Stimulated activated CD4-positive, alpha-beta T cell treated with anti-CD3 and anti-CD28 coated beads, Interleukin-2, amount 100 ng/mL, for 48 hours (primary cell): ENCODE results near the gene LRRC14B.
A peak's percentile ranks its signal among the peaks of the same experiment; 100 is the strongest.
"Not testable (repeated sequence)": the region's sequence is repeated elsewhere in the genome, so short reads cannot be mapped to it uniquely, and the experiment has no call there.

Source experiments
- DNase-seq, 2 donors: peaks; one replicate each; pipeline ENCODE4 v3.0.0-alpha.2; 2020

The LRRC14B gene

DNA sequence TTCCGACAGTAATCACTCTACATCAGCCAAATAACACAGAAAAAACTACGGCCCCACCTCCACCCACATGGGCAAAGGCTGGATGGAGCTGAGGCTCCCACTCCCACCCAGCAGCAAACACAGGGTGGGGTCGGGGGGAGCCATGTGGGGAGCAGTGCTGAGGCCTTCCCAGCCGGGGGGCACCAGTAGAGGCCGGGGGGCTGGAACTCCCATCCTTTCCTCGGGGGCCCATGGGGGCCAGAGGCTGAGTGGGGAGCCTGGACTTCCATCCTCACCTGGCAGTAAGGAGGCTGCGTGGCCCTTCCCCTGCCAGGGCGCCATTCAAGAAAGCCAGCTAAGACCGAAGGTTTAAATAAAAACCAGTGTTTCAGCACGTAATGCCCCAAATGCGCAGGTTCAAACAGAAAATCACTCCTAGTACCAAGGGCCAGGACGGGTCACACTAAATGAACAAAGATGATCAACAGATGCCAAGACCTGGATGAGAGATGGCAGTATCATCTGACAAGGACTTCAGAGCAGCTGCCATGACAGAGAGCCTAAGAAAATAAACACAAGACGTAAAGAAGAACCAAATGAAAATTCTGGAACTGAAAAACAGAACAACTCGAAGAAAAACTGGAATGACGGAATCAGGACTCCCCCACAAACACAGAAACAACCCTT lies 17.3 kb downstream of the LRRC14B start:
- no peak for DNase-seq

DNA sequence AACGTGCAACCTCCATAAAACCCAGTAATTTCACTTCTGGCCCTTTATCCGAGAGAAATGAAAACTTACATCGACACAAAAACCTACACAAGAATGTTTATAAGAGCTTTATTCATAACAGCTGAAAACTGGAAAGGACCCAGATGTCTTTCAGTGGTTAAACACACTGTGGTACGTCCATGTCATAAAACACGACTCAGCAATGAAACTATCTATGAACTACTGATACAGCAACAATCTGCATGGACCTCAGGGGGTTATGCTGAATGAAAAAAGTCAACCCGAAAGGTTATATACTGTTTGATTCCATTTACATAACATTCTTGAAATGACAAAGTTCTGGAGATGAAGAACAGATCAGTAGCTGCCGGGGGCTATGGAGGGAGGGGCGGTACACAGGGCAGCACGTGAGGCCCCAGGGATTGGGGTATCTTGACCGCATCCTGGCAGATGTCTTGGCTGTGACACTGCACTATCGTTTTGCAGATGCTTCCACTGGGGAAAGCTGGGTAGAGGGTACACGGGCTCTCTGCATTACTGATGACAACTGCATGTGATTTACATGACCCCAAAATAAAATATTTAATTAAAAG lies 22.6 kb downstream of the LRRC14B start:
- no peak for DNase-seq

DNA sequence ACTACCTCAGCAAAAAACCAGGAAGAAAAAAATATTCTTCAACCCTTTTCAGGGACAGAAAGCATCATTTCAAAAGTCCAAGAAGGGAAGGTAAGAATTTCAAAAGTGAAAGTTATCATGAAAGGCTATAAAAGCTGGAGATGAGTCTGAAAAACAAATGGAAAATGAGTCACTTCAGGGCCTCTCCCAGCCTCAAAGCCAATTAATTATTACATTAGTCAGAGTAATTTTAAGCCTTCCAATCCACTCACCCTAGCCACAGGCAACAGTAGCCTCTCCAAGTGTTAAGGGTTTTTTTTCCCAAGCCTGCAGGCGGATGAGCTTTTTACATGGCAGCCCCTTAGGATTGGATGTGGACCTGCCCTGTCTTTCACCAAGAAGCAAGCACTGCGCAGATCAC lies 24.0 kb downstream of the LRRC14B start:
- not testable (repeated sequence) for DNase-seq

DNA sequence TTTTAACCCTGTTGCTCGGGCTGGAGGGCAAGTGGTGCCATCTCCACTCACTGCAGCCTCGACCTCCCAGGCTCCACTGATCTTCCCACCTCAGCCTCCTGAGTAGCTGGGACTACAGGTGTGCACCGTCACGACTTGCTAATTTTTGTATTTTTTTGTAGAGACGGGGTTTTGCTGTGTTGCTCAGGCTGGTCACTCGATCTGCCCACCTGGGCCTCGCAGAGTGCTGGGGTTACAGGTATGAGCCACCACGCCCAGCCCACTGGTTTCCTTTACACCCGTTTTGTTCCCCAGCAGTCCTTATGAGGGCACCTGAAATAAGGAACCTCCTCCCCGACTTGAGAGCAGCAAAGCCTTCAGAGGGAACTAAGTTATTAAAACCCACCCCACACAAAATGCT lies 24.8 kb downstream of the LRRC14B start:
- not testable (repeated sequence) for DNase-seq

DNA sequence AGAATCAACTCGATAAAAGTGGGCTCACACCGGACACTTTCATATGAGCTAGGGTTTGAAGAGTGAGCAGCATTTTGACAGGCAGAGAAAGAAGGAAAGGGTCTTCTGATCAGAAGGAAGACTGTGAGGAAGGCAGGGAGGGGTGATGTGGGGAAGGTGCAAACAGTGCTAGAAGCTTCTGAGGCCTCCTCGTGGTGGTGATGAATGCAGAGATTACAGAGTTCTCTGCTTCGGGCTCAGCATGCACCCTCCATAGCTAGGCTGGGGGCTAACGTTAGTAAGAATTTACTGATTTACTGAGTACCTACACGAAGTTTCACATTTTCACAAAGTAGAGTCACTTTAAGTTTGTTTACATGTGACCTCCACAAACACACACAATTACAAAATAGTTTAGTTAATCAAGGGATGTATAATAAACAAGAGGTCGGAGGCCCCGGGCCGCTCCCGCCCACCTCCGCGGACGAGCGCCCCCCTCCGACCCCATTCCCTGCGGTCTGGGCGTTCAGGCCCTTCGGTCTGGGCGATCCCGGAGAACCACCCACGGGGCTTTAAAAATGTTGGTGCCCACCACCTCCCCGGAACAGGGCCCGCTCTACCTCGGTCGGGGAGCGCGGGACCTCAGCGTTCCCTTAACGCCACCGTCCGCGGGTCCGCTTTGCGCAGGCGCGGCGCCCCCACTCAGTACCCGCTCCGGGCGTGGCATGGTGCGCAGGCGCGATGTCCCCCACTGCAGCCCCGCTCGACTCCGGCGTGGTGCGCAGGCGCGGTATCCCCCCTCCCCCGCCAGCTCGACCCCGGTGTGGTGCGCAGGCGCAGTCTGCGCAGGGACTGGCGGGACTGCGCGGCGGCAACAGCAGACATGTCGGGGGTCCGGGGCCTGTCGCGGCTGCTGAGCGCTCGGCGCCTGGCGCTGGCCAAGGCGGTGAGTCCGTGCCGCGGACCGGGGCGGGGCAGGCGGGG lies 26.5 kb downstream of the LRRC14B start, which contains the start of the genes CCDC127 and SDHA:
Gene CCDC127 (minus strand): TSS at position 660 of the 963 bp plus-strand sequence. CDS start 1,304 bp downstream, outside the sequence.
Gene SDHA (plus strand): TSS at position 827 of the 963 bp plus-strand sequence. CDS start 36 bp downstream, at position 863.
- peak; percentile 94 to 97 for DNase-seq

DNA sequence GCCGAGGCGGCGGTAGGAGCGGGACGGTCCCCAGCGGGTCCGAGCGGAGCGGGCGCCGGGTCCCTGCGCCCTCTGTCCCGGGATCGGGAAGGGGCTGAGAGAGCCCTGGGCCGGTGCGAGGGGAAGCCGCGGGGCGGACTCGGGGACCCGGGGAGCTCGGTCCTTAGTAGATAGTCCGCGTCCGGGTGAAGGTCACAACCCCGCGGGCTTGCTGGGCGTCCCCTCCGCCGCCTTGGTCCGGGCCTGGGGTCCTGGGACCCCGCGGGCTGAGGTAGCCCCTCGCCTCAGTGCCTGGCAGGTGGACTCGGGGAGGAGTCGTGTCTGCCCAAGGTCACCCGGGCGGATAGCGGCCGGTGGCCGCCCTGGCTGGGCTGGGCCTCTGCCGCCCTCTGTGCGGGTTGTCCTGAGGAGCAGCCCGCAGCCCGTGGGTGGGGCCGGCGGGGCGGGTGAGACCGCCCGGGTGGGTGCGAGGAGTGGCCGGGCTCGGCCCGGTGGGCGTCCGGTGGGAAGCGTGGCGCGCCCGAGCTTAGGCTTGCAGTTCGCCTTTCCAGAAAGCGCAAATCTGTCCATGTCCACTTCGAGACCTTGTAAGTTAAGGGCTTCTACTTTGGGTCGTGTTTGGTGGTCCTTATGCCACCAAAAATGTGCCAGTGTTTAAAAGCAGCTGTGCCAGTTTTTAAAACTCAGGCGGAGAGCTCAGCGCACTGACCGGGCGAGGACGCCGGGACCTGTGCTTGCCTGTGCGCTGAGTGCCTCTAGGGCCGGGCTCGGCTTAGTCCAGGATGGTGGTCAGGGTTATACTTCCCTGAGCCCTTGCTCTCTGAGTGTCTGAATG lies 27.4 kb downstream of the LRRC14B start:
- peak; percentile 8 to 10 for DNase-seq

DNA sequence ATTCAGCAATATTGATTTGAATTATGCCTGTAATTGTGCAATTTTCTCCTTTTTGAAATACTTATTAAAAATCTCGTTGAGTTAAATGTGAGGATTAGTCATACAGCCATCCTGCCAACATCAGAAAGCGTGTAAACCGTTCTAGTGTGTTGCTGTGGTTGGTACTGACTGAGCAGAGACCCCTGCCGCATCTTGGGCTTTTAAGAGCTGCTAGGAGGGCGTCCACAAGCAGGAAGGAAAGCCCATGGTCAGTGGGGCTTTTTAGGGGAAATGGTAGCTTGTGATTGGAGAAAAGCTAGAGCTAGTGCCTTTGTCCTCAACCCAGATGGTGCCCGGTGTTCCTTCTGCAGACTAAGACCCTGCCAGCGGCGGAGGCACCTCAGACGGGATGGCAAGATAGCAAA lies 28.2 kb downstream of the LRRC14B start:
- no peak for DNase-seq

DNA sequence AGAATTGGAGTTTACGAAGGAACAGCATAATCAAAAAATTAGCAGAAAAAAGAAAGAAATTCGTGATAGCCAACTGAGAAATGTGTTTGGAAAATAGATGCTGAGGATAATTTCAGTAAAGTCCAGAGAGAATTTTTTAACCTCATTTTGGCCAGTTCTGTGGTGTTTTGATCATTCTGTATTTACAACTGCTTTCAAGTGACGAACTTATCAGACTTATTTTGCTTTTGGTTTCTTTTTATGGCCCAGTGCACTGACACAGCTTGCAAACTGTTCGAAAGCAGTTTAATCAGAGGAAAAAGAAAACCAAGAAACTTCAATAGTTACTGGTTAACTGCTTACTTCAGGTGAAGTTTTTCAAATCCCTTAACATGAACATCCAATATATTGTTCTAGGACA lies 28.7 kb downstream of the LRRC14B start:
- DNase-seq = no peak

DNA sequence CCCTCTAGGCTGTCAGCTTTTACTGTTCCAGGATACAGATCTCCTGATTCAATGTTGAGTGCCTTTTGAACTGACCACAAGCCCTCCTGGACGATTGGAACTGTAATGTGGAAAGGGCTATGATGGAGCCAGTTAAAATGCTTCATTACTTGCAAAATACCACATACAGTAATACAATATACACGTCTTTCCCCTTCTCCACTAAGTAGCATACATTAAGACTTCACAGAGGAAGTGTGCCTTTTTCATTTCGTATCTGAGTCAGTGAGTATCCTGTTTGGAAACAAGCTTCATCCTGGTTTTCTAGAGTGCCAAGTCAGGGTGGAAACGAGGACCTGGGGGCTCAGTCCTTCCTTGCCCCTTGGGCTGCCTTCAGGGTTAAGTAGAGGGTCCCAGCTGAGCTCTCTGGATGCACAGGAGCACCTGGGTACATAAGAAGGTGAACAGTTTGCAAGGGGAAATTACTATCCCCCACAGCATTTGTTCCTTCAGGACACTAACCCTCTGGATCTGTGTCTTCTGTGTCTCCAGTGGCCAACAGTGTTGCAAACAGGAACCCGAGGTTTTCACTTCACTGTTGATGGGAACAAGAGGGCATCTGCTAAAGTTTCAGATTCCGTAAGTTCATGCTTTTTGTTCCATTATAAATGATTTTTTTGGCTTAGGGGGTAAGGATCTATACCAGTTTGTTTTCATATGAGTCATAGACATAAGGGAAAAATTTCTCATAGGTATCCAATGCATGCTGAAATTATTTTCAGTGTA lies 31.8 kb downstream of the LRRC14B start:
- not testable (repeated sequence) for DNase-seq

DNA sequence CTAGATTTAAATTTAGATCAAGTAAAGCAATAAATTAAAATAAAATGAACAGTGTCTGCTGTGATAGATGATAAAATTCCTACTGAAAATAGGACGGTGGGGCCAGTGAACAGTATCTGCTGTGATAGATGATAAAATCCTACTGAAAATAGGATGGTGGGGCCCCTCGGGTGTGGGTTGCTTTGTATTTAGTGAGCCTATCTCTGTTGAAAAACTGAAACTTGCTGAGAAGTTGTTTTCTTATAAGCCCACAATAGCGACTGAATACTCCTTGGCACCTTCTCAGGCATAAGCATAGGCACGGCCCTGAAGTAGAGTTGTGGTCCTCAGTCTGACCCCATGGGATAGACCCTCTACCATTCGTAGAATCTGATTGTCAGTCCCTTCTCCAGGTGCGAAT lies 32.5 kb downstream of the LRRC14B start:
- no peak for DNase-seq

DNA sequence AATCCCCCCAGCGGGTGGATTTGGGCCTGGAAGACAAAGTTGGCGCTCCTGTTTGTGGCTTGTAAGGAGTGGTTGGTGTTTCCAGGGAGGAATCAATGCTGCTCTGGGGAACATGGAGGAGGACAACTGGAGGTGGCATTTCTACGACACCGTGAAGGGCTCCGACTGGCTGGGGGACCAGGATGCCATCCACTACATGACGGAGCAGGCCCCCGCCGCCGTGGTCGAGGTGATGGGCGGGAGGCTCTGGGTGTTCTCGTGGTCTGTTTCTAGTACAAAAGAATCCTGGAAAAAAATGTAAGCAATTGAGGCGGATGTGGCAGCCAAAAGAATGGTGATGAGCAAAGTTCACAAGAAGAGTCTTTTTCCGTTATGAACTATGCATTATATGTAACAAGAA lies 34.0 kb downstream of the LRRC14B start:
- no peak for DNase-seq

DNA sequence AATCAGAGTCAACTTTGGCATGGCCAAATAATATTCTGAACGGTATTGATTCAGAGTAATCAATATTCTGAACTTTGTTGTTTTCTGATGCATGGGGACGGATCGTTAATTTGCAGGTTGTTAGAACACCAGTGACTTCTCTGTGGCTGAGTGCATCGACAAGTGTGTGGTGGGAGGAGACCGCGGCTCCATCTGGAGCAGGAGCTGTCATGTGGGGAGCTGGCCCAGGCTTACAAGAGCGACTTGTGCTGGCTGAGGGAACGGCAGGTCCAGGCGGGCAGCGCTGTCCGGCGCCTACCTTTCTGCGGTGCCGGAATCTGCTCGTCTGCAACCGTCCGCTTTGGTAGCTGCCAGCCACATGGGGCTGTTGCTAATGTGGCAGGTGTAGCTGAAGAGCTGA lies 36.1 kb downstream of the LRRC14B start:
- DNase-seq = not testable (repeated sequence)

DNA sequence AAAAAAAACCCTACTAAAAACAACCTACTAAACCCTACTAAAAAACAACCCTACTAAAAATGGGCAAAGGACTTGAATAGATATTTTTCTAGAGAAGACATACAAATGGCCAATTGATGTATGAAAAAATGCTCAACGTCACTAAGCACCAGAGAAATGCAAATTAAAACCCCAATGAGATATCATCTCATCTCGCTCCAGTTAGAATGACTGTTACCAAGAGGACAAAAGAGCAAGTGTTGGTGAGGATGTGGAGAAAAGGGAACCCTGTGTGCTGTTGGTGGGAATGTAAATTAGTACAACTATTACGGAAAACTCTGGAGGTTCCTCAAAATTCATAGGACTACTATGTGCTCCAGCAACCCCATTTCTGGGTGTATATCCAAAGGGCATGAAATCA lies 37.6 kb downstream of the LRRC14B start:
- DNase-seq = no peak

DNA sequence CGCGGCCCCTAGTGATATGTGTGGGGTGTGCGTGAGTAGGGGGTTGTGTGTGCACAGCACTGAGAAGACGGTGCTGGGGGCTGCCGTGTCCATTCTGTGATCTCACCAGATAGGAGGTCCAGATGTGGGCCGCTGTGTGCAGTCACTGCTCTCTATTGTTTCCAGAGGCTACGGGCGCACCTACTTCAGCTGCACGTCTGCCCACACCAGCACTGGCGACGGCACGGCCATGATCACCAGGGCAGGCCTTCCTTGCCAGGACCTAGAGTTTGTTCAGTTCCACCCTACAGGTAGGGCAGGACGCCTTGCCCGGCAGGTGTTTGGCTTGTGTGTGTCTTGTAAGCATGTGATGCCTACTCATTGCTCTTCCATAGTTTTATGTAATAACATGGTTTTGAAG lies 39.4 kb downstream of the LRRC14B start:
- DNase-seq = no peak

DNA sequence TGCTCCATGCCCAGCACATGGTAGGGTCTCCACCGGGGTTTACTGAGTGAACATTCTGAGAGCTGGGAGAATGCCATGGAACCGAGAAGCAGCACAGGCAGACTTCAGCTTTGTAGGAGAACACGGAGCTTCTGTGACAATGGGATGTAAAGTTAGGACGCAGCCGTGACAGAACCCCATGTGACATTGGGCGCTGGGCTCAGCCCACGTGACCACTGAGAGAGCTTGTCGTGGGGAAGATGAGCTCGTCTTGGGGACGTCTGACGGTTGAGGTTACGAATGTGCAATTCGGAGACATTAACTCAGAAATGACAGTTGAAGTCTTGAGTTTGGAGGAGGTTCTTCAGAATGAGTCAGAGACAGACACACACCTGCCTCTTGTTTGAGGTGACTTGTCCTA lies 40.4 kb downstream of the LRRC14B start:
- no peak for DNase-seq

DNA sequence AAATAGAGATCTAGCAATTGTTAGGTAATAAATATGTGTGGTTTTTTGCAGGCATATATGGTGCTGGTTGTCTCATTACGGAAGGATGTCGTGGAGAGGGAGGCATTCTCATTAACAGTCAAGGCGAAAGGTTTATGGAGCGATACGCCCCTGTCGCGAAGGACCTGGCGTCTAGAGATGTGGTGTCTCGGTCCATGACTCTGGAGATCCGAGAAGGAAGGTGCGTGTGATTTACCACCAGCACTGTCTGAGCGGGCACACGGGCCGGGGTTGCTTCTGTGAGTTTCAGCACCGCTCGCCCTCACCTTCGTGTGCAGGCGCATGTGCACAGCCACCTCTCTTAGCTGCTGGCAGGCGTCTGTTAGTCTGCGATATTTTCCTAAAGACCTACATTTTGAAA lies 42.1 kb downstream of the LRRC14B start:
- not testable (repeated sequence) for DNase-seq

DNA sequence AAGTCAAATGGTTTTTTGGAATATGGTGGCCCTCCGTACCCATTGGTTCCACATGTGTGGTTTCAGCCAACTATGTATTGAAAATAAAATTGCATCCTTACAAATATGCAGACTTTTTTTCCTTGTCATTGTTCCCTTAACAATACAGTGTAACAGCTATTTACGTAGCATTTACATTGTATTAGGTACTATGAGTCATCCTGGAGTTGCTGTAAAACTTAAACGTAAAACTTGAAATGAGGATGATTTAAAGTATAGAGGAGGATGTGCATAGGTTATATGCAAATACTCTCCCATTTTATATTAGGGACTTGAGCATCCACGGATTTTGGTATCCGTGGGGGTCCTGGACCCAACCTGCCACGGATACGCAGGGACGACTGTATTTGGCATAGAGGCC lies 43.2 kb downstream of the LRRC14B start:
- DNase-seq = no peak

DNA sequence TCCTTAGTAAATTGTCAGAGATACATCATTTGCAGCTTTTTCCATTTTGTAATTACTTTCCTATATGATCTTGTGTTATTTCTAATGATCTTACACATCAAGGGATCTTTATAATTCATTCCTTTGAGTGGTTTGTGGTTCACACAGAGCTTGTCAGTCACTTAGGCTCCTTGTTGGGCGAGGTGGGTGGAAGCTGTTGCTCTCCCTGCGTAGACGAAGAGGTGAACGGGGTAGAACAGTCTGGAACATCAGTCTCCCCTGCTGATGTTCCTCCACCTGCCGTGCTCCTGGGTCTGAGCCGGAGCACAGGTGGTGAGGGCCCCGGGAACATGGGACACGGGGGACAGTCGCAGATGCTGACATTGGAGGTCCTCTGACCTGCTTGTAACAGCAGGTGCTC lies 44.2 kb downstream of the LRRC14B start:
- DNase-seq = not testable (repeated sequence)

DNA sequence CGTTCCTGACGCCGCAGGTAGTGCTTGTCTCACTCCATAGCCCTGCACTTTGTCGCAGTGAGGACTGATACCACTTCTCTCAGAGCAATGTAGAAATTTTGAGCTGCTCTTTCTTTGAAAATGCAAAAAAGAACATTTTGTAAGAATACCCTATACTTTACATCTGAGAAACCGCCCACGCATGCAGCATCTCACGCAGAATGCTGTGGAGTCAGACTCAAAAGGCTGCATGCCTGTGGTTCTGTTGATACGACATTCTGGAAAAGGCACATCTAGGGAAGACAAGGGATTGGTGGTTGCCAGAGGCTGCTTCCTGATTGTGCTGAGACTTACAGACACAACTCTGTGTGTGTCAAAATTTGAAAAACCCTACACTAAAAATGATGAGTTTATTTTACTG lies 46.6 kb downstream of the LRRC14B start:
- not testable (repeated sequence) for DNase-seq

DNA sequence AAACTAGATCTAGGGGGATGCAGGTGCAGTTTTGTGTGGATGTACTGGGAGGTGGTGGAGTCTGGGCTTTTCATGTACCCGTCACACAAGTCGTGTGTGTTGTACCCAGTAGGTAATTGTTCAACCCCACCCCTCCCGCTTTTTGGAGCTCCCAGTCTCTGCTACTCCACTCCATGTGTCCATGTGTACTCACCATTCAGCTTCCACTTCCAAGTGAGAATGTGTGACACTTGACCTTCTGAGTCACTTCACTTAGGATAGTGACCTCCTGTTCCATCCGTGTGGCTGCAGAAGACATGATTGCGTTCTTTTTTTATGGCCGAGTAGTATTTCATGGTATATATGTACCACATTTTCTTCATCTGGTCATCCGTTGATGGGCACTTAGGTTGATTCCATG lies 49.3 kb downstream of the LRRC14B start:
- not testable (repeated sequence) for DNase-seq

DNA sequence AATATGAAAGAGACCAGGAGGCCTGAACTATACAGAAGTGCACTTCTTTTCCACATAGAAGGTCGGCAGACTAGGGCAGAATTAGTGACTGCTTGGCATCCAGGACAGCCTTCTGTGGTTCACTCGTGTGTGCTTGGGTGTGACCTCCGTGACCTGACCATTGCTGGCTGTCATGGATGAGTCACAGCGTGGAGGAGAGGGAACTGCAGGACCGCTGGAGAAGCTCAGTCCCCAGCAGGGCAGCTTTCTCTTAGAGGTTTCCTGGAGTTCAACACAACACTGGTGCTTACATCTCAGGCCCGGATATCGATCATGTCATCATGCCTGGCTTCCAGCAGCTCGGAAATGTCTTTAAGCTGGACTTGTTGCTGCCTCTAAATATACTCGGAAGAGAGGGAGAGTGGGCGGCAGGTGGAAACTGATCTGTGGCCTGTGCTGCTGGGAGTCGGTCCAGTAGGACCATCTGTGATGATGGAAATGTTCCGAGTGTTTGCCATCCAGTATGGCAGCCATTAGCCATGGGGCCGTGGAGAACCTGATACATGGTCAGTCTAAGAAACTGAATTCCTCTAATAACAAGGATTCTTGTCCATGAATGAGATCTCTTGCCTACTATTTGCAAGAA lies 49.9 kb downstream of the LRRC14B start:
- not testable (repeated sequence) for DNase-seq
